HG03159 (cell line): Measurements from ENCODE around the gene CAST.
A peak's percentile ranks its signal among the peaks of the same experiment; 100 is the strongest.

Source experiments
- ATAC-seq: cut with Tn5 transposase; IDR thresholded peaks from one replicate; pipeline ENCODE4 v1.9.1; 2021; ENCODE audit warnings: mild to moderate bottlenecking, moderate library complexity; ENCODE audit not compliant: unreplicated experiment

CAST gene

GRCh38 chr5:96816411-96816939 is 154.3 kb downstream of the CAST start:
- ATAC-seq, result peak; percentile 78

DNA sequence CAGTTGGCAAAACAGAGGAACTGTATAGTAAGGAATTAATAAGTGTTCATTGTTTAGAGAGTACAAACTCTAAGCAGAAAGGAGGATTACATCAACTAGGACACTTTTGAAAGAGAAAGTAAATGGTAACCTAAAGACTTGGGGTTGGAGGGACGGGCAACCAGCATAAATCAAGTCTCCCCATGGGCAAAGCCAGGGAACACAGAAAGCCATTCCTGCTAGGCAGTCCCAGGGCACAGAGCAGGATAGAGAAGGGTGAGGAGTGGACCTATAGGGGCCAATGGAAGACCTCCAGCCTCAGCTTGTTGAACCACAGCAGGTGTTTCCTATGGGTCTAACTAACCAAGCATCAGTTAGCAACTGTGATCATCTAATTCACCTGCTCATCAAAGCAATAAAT is 154.8 kb downstream of the CAST start:
- peak; percentile 44 for ATAC-seq

- no peak for ATAC-seq
Measured at GRCh38 chr5:96817506-96817905, 155.3 kb downstream of the CAST start.

- ATAC-seq, result no peak
Measured at GRCh38 chr5:96818125-96818788, 156.1 kb downstream of the CAST start.

GRCh38 chr5:96819806-96820205 is 157.6 kb downstream of the CAST start:
- ATAC-seq, result no peak

GRCh38 chr5:96821260-96821916 is 159.2 kb downstream of the CAST start:
- no peak for ATAC-seq

DNA sequence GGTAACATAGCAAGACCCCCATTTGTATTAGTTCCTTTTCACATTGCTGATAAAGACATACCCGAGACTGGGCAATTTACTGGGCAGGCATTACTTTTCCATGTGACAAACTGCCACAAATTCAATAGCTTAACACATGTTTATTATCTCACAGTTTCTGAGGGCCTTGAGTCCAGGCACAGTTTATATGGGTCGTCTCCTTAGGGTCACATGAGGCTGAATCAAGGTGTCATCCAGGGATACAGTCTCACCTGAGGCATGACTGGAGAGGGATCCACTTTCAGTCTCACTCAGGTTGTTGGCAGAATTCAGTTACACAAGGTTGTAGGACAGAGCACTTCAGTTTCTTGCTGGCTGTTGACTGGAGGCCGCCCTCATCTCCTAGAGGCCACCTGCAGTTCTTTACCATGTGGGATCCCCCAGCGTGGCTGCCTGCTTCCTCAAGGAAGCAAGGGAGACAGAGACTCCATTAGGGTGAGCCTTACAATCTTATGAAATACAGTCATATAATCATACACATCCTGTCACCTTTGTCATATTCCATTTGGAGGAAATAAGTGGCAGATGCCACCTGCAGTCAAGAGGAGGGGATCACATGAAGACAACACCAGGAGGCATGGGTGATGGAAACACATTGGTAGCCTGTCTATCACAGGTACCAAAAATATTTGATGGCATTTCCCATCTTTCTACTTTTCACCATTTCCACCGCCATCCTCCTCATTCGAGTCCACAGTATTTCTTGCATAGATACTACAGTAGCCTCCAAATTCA is 160.7 kb downstream of the CAST start:
- no peak for ATAC-seq

DNA sequence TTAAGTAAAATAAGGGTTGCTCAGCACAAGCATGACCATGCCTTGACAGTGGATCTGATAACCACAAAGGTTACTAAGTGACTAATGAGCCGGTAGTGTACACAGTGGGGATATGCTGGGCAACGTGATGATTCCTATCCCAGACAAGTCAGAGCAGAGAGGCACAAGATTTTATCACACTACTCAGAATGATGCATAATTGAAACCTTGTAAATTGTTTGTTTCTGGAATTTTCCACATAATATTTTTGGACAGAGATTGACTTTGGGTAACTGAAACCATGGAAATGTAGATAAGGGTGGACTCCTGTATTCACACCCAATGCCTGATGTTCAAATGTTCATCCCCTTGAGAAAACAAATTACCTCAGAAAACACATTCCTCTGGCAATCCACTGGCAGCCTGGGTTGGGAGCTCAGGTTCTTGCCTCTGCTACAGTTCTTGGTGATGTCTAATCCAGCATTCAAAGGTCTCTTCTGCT is 161.8 kb downstream of the CAST start:
- ATAC-seq, result peak; percentile 97
